NCI-H187 treated with DMSO at 0.1 percent for 48 hours (cell line): ENCODE measurements around the gene MN1.

Experiments
- DNase-seq: peaks from one replicate; lab custom pipeline; 2025; lab: John Stamatoyannopoulos, UW

The MN1 gene

DNA sequence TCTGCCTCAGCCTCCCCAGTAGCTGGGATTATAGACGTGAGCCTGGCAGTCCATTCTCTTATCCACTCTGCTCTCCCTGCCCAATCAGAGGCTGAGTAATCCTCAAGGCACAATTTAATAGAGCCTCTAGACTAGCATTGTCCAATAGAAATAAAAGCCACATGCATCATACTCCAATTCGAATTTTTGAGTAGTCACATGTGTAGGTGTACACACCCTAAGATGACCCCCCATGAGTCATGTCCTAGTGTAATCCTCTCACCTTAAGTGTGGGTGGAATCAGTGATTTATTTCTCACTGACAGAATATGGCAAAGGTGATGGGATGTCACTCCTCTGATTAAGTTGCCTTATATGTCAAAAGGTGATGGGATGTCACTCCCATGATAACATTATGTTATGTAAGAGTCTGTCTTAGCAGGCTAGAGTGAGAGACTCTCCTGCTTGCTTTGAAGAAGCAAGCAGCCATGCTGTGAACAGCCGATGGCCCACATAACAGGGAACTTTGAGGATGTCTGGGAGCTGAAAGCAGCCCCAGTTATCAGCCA lies 61.3 kb downstream of the MN1 start:
- DNase-seq, result no peak

DNA sequence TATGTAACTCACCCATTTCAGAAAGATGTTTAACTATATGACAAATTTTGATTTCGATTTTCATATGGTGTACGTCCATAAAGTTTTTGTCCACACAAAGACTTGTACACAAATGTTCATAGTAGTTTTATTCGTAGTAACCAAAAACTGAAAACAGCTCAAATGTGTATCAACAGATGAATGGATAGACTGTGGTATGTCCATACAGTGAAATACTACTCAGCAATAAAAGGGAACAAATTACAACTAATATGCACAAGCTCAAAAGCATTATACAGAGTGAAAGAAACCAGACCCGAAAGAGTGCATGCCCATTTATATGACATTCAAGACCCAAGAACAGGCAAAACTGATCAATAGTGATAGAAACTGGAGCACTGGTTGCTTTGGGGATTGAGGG lies 64.0 kb downstream of the MN1 start:
- DNase-seq, result no peak

DNA sequence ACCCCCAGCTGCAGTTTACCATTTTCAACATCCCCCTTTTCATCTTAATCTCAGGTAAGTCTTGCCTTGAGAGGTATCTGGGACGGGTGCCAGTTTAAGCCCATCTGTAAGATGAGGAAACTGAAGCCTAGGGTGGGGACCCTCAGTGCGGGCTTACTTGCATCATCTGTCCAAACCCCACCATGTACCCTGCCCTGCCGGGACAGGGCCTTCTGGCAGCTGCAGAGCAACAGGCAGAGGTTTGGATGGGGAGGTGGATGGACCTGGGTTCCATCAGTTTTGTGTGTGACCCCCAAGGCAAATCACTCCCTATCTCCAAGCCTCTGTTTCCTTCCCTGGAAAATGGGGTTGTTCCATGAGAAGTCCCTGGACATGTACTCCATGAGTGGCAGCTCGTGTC lies 67.5 kb downstream of the MN1 start:
- no peak for DNase-seq

DNA sequence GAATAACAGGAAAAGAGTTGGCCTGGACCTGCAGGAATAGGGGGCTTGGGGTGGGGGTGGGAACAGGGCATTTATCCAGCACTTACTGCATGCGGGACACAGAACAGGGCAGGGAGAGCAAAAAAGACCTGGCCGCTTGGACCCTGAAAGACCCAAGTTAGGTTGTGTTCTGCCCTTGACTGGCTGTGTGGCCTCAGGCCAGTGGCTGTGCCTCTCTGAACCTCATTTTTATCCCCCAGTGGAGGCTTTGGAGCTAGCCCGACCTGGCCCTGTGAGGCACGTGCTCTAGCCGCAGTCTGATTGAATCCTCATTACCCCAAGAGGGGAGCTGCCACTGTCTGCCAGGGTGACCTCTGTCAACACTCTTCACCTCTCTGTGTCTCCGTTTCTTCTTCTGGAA lies 68.7 kb downstream of the MN1 start:
- DNase-seq, result no peak

DNA sequence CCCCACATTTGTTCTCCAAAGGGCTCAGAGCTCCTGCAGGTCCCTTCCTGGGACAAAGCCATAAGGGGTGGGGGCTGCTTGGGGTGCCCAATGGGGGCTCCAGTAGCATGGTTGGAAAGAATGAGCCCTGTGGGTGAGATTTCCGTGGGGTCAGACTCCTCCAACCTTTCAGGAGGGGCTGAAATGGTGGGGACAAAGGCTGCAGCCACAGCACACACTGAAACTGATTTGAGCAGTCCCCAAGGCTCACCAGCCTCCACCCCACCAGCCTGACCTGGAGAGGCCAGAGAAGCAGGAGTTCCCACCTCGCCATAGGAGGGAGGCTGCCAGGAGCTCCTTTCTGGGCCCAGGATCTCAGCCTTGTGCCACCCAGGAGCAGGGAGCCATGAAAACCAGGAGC lies 69.2 kb downstream of the MN1 start:
- DNase-seq, result no peak

DNA sequence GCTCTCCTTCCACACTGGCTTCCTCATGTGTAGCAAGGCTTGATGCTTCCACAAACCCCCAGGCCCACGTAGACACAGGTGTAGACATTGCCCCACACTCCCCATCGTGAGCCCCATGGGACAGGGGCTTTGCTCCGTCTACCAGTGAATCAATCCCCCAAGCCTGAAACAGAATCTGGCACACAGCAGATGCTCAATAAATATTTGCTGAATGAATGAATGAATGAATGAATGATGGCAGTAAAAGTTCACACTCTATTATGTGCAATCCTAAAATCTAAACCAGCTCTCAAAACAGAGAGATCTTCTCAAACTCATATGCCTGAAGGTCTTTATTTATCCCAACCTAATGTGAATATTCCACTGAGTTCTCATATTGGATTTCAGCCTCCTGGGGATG lies 69.9 kb downstream of the MN1 start:
- no peak for DNase-seq

DNA sequence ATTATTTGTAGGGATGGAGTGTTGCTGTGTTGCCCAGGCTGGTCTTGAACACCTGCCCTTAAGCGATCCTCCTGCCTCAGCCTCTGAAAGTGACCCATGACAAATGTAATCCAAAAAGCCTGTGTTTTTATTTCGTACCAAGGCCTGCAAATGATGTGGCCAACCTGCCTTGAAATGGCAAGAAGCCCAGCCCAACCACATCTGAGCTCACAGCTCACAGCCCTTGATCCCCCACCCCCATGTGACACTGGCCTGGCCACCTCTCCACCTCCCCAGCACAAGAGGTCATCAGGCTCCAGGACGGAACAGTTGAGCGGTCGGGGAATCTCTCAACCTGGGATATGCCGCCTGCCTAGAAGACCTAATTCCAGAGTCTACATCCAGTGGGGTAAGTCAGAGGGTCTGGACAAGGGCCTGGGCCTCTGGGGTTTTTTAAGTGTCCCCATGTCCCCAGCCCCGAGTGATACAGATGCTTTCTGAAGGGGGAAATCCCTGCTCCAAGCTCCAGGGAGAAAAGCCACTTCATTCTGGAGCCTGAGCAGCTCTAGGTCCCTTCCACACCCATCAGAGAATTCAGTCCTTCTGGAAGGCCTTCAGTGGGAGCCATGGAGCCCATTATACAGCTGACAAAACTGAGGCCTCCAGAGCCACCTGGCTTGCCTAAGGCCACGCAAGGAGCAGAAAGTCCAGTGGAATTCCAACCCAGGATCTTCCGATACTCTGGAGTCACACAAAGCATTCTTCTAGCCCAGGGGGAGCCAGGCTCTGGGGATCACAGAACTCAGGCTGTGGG lies 70.7 kb downstream of the MN1 start:
- no peak for DNase-seq

DNA sequence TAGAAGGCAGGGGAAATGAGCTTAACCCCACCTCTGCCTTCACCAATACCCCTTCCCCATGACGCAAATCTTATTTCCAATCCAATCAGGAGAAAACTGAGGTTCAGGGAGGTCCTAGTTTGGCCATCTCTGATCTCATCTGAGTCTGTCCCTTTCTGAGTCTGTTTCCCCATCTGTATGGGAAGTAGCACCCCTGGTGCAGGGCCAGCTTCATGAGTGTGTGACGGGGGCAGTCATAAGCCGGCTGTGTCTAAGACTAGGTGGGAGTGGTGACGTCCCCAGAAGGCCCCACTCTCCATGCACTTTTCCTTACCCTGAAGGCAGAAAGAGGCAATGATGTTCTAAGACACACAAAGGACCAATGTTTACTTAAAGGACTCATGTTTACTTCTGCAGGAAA lies 72.3 kb downstream of the MN1 start:
- DNase-seq, result no peak

DNA sequence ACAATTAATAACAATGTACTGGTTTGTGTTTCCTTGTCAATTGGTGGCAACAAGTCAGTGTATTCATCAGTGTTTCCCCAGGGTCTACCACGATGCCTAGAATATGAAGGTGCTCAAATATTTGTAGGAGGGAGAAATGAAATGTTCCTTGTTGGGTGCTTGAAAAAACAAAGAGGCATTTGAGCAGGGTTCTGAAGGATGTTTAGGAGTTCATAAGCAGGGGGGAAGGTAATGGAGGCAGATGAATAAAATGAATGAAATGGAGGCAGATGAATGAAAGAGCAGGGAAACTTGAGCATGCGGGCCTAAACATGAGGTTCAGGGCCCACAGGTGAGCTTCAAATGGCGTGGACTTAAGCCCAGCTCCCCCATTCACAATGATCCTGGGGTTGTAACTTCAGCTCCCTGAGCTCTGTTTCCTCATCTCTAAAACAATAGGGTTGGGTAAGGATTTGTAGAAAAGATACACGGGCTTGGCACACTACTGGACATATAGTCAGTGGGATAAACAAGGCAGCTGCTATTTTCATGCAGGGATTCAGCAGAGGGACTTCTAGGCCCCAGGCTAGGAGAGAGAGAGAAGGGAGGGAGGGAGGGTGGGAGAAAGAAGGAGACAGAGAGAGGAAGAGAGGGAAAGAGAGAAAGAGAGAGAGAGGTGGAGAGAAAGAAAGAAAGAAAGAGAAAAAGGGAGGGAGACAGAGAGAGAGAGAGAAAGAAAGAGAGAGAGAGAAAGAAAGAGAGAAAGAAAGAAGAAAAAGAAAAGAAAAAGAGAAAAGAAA lies 73.7 kb downstream of the MN1 start:
- DNase-seq, result no peak

DNA sequence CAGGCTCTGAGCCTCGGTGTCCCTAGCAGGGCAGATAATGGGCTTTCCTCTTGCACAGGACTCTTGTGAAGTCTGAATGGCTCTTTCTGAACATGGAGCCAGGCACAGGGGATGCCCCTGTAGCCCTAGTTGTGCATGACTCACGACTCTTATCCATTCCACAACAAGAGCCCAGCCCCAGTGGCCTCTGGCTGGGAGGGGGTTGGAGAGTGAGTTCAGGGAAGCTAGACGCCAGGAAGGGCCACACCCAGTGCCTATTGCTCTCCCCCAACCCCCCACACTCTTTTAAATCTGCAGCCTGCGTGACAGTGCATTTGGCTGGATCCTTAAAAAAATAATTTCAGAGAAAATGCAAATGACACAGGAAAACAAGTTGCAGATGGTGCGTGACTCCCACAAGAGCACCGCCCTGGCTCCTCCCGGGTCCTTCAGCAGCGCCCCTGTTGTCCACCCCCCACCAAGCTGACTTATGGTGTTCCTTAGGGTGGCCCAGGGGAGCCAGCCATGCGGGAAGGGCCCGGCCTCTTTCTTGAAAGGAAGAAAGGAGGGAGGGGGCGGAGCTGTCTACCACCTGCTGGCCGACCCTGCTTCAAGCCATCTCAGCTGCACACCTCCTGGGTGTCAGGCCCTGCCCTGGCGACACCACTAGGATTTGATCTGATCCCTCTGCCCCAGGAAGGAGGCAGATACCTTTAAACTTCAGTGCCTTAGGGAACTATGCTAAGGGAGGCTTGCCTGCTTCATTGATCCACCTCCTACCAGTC lies 74.7 kb downstream of the MN1 start:
- DNase-seq, result no peak

DNA sequence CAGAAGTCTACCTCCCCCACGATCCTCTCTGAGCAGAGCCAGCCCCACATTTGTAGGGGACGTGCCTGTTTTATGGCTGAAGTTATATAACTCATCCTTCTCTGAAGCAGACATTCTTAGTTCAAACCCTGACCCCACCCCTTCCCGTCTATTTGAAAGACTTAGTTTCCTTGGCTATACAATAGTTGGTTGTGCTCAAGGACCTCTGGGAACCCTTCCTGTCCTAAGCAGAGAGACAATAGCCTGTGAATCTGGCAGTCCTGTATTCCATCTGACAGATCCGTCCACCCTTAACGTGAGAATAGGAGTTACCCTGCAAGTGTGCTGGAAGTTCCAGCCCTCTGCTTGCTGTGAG lies 75.2 kb downstream of the MN1 start:
- DNase-seq, result no peak

DNA sequence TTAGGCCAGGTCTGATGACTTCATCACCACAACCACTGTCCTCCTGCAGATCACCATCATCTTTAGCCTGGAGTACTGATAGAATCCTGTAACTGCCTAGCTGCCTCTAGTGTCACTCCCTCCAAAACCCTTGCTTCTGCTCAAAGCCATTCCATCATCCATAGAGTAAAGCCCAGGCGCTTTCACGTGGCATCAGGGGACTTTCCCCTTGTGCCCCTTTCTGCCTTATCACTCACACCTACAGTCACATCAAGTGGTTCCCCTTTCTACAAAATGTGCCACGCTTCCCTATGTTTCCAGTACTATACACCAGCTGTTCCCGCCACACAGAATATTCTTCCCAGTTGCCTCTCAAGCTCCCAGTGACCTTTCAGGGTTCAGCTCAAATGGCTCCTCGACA lies 75.9 kb downstream of the MN1 start:
- DNase-seq, result no peak

DNA sequence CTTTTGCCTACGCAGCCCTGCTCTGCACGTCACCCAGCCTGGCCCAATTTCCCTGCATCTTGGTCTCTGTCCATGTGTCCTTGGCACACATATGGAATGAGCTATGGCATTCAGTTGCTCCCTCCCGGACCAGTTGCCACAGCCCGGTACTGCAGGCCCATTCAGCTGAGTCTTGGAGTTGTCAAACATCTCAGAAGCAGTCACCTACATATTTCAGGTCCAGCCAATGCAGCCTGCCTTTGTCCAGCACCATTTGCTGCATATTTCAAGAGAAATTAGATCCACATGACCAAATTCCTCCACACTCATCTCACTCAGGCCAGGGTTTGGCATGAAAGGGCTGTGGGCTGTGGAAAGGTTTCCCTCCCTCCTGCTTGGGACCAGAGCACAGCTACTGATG lies 76.8 kb downstream of the MN1 start:
- DNase-seq, result no peak

DNA sequence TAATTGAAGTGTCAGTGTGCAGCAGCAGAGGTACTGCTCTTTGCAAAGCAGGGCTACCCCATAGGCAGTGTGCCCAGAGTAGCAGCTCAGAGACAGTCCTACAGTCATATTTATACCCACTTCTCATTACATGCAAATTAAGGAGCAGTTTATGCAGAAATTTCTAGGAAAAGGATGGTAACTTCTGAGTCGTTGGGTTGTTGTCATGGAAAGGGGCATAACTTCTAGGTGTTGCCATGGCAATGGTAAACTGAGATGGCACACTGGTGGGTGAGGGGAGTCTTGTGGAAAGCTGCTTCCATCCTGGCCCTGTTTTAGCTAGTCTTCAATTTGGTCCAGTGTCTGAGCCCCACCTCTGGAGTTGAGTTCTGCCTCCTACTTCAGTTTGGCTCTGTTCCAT lies 77.4 kb downstream of the MN1 start:
- no peak for DNase-seq

DNA sequence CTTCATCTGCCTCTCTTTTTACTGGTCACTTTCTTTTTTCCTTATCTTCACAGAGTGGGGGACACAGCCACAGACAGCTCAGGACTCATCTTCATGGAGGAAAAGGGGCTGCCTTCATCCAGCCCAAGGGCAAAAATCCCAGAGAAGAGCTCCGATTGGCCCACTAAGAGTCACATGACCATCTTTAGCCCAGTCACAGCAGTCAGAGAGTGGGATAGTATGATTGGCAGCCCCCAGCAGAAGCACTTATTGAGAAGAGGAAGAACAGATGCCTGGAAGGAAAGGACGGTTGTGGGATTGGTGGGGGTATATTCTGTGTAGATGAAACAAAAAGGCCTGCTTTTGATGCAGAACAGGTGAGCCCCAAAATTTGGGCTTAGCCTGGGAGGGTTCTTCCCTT lies 77.8 kb downstream of the MN1 start:
- DNase-seq, result no peak

DNA sequence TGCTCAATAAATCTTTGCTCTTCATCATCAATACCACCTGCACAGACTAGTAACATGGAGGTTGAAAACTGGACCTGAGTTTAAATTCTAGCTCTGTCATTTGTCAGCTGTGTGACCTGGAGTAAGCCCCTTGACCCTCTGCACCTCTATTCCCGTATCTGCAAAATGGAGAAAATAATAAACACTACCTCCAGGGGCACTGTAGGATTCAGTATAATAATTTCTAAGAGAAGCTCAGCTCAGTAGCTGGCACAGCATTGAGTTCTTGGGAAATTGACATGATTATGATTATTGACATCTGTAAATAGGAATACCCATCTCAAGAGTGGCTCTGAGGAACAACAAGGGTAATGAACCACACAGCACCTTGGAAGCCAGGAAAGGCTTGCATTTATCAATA lies 78.4 kb downstream of the MN1 start:
- DNase-seq, result no peak

DNA sequence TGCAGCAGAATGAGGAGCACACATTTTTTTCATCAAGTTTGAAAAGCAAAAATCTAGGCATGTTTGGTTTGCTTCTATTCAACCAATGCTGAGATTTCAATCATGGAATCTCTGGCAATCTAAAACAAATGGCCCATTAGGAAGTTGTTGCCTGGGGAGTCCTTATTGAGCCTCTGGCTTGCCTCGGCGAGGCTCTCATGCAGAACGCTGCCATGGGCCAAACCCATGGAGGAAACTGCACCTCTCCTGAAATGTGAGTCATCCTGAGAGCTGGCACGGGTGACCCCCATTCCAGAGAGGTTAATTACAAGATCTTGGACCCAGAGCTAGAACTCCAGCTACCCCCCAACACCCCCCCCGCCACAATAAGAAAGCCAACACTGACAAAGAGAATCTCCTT lies 80.7 kb downstream of the MN1 start:
- no peak for DNase-seq

DNA sequence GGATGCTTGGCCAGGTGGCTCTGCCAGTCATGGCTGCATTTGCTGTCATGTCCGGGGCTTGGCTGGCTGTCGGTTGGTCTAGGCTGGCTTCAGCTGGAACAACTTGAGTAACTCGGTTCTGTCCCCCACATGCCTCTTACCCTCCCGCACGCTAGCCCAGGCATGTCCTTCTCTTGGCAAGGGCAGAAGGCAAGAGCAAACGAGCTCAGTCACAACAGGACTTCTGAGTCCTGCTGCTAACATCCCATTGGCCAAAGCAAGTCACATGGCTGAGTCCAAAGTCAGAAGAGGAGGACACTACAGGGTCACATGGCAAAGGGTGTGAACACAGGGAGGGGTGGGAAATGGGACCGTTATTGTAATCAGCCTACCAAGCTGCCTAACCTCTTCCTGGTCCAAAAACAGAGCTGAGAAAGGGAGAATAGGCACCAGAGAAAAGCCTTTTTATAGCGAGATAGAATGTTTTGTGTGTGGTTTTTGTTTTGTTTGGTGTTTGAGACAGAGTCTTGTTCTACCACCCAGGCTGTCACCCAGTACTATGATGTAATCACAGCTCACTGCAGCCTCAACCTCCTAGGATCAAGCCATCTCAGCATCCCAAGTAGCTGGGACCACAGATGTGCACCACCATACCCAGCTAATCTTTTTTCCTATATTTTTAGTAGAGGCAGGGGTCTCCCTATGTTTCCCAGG lies 81.9 kb downstream of the MN1 start:
- no peak for DNase-seq

DNA sequence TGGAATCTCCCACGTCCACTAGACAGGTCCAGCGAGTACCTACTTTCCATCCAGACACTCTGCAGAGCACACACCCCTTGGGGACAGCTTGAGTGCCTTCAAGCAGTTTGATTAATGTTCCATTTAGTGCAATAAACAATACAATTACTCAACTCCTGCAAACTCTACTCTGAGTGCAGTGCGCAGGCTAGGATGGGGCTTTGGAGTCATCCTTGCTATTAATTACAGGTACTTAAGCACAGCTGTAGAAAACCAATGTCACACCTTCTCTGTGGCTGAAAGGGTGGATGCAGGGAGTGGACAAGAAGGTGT lies 82.6 kb downstream of the MN1 start:
- DNase-seq, result no peak

DNA sequence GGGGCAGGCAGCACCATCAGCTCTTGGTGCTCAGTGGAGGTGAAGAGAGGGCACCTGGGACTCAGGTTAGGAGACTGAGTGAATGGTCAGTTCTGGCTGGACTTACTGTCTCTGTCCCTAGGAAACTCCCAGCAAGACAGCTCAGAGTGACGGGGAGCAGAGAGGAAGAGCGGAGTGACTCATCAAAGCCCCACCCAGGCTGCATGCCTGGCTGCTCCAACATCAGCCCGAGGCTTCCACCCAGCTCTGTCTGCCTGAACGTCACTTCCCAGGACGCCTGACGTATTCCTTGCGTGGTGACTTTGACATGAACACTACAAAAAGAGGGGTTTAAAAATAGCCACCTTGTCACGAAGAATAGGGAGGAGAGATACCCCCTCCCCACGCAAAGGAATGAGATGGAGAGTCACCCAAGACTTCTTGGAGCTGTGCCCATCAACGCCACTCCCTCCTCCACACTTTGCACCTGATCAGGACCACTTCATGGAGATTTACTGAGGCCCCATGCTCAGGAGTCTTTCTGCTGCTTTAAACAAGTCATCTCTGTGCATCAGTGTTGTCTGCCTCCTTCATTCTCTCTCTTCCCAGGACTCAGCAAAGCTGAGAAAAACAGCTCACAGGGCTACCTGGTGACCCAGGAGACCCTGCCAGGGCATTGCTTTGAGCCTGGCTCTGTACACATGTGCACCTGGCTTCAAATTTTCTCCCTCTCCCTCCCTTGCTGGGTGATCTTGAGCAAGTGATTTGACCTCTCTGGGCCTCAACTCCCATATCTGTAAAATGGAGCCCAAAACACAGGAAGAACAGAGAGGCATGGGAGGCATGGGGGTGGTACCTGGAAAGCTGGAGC lies 83.1 kb downstream of the MN1 start:
- no peak for DNase-seq

DNA sequence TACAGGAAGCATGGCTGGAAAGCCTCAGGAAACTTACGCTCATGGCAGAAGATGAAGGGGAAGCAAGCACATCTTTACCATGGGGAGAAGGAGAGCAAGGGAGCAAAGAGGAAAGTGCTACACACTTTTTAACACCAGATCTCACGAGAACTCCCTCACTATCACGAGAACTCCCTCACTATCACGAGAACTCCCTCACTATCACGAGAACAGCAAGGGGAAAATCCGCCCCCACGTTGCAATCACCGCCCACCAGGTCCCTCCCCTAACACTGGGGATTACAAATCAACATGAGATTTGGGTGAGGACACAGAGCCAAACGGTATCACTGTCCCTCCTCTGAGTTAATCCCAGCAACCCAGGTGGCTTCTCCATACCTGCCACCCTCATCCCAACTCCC lies 84.5 kb downstream of the MN1 start:
- no peak for DNase-seq
